Measurements from ENCODE around the gene AGFG2. TPM values are rescaled to one million over a fixed set of nuclear protein-coding genes. Genes with fewer than 3 reads are reported as not detected.

AGFG2 gene
- total and polyA plus RNA-seq, 2 of the 13 experiments (the other 11 are each of a cell fraction or from before 2014, with no cell fraction given): 125 to 132 TPM

- TF ChIP-seq NBN (conservative IDR thresholded peaks at IDR 0.05): no peak
- TF ChIP-seq, protein P1, sequence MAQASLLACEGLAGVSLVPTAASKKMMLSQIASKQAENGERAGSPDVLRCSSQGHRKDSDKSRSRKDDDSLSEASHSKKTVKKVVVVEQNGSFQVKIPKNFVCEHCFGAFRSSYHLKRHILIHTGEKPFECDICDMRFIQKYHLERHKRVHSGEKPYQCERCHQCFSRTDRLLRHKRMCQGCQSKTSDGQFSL (CRISPR knock-in tag; IDR thresholded peaks at IDR 0.05): no peak
- no peak for TF ChIP-seq MAX (IDR thresholded peaks at IDR 0.05)
- TF ChIP-seq SUZ12 (IDR thresholded peaks at IDR 0.05; ENCODE audit: low read depth, low read length): no peak
- TF ChIP-seq, protein P2, sequence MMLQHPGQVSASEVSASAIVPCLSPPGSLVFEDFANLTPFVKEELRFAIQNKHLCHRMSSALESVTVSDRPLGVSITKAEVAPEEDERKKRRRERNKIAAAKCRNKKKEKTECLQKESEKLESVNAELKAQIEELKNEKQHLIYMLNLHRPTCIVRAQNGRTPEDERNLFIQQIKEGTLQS (CRISPR knock-in tag; IDR thresholded peaks at IDR 0.05): no peak
- no peak for TF ChIP-seq STAG1 (CRISPR knock-in tag; IDR thresholded peaks at IDR 0.05)
- TF ChIP-seq ATRX (CRISPR knock-in tag; IDR thresholded peaks at IDR 0.05; ENCODE audit: borderline replicate concordance): no peak
- TF ChIP-seq ZNF616 (CRISPR knock-in tag; IDR thresholded peaks at IDR 0.05; ENCODE audit: low read depth): no peak
- TF ChIP-seq EEA1 (CRISPR knock-in tag; IDR thresholded peaks at IDR 0.05; ENCODE audit: borderline replicate concordance): no peak
- no peak for TF ChIP-seq AHR (CRISPR knock-in tag; IDR thresholded peaks at IDR 0.05)
- TF ChIP-seq, protein P3, sequence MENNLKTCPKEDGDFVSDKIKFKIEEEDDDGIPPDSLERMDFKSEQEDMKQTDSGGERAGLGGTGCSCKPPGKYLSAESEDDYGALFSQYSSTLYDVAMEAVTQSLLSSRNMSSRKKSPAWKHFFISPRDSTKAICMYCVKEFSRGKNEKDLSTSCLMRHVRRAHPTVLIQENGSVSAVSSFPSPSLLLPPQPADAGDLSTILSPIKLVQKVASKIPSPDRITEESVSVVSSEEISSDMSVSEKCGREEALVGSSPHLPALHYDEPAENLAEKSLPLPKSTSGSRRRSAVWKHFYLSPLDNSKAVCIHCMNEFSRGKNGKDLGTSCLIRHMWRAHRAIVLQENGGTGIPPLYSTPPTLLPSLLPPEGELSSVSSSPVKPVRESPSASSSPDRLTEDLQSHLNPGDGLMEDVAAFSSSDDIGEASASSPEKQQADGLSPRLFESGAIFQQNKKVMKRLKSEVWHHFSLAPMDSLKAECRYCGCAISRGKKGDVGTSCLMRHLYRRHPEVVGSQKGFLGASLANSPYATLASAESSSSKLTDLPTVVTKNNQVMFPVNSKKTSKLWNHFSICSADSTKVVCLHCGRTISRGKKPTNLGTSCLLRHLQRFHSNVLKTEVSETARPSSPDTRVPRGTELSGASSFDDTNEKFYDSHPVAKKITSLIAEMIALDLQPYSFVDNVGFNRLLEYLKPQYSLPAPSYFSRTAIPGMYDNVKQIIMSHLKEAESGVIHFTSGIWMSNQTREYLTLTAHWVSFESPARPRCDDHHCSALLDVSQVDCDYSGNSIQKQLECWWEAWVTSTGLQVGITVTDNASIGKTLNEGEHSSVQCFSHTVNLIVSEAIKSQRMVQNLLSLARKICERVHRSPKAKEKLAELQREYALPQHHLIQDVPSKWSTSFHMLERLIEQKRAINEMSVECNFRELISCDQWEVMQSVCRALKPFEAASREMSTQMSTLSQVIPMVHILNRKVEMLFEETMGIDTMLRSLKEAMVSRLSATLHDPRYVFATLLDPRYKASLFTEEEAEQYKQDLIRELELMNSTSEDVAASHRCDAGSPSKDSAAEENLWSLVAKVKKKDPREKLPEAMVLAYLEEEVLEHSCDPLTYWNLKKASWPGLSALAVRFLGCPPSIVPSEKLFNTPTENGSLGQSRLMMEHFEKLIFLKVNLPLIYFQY (CRISPR knock-in tag; IDR thresholded peaks at IDR 0.05; ENCODE audit: borderline replicate concordance): no peak
- TF ChIP-seq ZNF296 (CRISPR knock-in tag; conservative IDR thresholded peaks at IDR 0.05): no peak
- TF ChIP-seq SMC3 (IDR thresholded peaks at IDR 0.05; ENCODE audit: low read length): no peak
- TF ChIP-seq IKZF1 (IDR thresholded peaks at IDR 0.05): no peak
- TF ChIP-seq KLF11 (CRISPR knock-in tag; IDR thresholded peaks at IDR 0.05): no peak
- no peak for TF ChIP-seq ISX (CRISPR knock-in tag; conservative IDR thresholded peaks at IDR 0.05)
- TF ChIP-seq, protein P4, sequence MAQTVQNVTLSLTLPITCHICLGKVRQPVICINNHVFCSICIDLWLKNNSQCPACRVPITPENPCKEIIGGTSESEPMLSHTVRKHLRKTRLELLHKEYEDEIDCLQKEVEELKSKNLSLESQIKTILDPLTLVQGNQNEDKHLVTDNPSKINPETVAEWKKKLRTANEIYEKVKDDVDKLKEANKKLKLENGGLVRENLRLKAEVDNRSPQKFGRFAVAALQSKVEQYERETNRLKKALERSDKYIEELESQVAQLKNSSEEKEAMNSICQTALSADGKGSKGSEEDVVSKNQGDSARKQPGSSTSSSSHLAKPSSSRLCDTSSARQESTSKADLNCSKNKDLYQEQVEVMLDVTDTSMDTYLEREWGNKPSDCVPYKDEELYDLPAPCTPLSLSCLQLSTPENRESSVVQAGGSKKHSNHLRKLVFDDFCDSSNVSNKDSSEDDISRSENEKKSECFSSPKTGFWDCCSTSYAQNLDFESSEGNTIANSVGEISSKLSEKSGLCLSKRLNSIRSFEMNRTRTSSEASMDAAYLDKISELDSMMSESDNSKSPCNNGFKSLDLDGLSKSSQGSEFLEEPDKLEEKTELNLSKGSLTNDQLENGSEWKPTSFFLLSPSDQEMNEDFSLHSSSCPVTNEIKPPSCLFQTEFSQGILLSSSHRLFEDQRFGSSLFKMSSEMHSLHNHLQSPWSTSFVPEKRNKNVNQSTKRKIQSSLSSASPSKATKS (CRISPR knock-in tag; IDR thresholded peaks at IDR 0.05): no peak
- no peak for TF ChIP-seq ZNF230 (CRISPR knock-in tag; IDR thresholded peaks at IDR 0.05)
- no peak for TF ChIP-seq ZNF547 (CRISPR knock-in tag; IDR thresholded peaks at IDR 0.05)
- no peak for TF ChIP-seq ZNF891 (CRISPR knock-in tag; IDR thresholded peaks at IDR 0.05)
- TF ChIP-seq TERF1 (CRISPR knock-in tag; IDR thresholded peaks at IDR 0.05): no peak
- TF ChIP-seq, protein P5, sequence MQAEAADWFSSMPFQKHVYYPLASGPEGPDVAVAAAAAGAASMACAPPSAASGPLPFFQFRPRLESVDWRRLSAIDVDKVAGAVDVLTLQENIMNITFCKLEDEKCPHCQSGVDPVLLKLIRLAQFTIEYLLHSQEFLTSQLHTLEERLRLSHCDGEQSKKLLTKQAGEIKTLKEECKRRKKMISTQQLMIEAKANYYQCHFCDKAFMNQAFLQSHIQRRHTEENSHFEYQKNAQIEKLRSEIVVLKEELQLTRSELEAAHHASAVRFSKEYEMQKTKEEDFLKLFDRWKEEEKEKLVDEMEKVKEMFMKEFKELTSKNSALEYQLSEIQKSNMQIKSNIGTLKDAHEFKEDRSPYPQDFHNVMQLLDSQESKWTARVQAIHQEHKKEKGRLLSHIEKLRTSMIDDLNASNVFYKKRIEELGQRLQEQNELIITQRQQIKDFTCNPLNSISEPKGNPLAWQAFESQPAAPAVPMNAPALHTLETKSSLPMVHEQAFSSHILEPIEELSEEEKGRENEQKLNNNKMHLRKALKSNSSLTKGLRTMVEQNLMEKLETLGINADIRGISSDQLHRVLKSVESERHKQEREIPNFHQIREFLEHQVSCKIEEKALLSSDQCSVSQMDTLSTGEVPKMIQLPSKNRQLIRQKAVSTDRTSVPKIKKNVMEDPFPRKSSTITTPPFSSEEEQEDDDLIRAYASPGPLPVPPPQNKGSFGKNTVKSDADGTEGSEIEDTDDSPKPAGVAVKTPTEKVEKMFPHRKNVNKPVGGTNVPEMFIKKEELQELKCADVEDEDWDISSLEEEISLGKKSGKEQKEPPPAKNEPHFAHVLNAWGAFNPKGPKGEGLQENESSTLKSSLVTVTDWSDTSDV (CRISPR knock-in tag; IDR thresholded peaks at IDR 0.05): no peak
Measured at GRCh38 chr7:100544386-100544785, 5.4 kb downstream of the AGFG2 start (continued).
